Measurements from ENCODE around the gene PLXND1.

PLXND1 gene

GRCh38 chr3:129600348-129600747, 6.1 kb downstream of the PLXND1 start:
- DNase-seq, result no peak

GRCh38 chr3:129599607-129600006, 6.9 kb downstream of the PLXND1 start:
- no peak for DNase-seq

- DNase-seq, result peak in 1 of 4 experiments; percentile 2
Measured at GRCh38 chr3:129599073-129599472, 7.4 kb downstream of the PLXND1 start.

- DNase-seq, result no peak
Measured at GRCh38 chr3:129598484-129598883, 8.0 kb downstream of the PLXND1 start.

GRCh38 chr3:129598000-129598381, 8.5 kb downstream of the PLXND1 start:
- no peak for DNase-seq

GRCh38 chr3:129597087-129597999, 9.1 kb downstream of the PLXND1 start:
- DNase-seq, result no peak

- no peak for DNase-seq
Measured at GRCh38 chr3:129596194-129597086, 10.0 kb downstream of the PLXND1 start.

GRCh38 chr3:129595544-129596193, 10.8 kb downstream of the PLXND1 start:
- no peak for DNase-seq

GRCh38 chr3:129594907-129595390, 11.5 kb downstream of the PLXND1 start:
- DNase-seq, result no peak

- no peak for DNase-seq
Measured at GRCh38 chr3:129594409-129594808, 12.1 kb downstream of the PLXND1 start.

- peak in 2 of 4 experiments; percentile 12 to 20 for DNase-seq
Measured at GRCh38 chr3:129593595-129594339, 12.7 kb downstream of the PLXND1 start.

GRCh38 chr3:129593230-129593594, 13.3 kb downstream of the PLXND1 start:
- DNase-seq, result no peak

GRCh38 chr3:129592381-129593131, 13.9 kb downstream of the PLXND1 start:
- DNase-seq, result no peak

- DNase-seq, result no peak
Measured at GRCh38 chr3:129591932-129592331, 14.5 kb downstream of the PLXND1 start.

- DNase-seq, result no peak
Measured at GRCh38 chr3:129590215-129590614, 16.3 kb downstream of the PLXND1 start.

GRCh38 chr3:129587566-129588210, 18.8 kb downstream of the PLXND1 start:
- DNase-seq, result no peak

GRCh38 chr3:129586746-129587430, 19.6 kb downstream of the PLXND1 start:
- no peak for DNase-seq

- no peak for DNase-seq
Measured at GRCh38 chr3:129585949-129586657, 20.4 kb downstream of the PLXND1 start.

GRCh38 chr3:129584631-129585030, 21.8 kb downstream of the PLXND1 start:
- no peak for DNase-seq

- DNase-seq, result no peak
Measured at GRCh38 chr3:129583289-129583688, 23.2 kb downstream of the PLXND1 start.
